C4-2B (cell line): ENCODE measurements around the gene ELAVL1.

Experiments used
- CTCF ChIP-seq: fragments of 450-650 bp; conservative IDR thresholded peaks from 2 replicates; pipeline ENCODE4 v1.5.1; 2017; ENCODE audit warnings: mild to moderate bottlenecking
- ZFX ChIP-seq: fragments of 450-650 bp; IDR thresholded peaks from 2 replicates; pipeline ENCODE4 v1.6.1; 2017

DNA sequence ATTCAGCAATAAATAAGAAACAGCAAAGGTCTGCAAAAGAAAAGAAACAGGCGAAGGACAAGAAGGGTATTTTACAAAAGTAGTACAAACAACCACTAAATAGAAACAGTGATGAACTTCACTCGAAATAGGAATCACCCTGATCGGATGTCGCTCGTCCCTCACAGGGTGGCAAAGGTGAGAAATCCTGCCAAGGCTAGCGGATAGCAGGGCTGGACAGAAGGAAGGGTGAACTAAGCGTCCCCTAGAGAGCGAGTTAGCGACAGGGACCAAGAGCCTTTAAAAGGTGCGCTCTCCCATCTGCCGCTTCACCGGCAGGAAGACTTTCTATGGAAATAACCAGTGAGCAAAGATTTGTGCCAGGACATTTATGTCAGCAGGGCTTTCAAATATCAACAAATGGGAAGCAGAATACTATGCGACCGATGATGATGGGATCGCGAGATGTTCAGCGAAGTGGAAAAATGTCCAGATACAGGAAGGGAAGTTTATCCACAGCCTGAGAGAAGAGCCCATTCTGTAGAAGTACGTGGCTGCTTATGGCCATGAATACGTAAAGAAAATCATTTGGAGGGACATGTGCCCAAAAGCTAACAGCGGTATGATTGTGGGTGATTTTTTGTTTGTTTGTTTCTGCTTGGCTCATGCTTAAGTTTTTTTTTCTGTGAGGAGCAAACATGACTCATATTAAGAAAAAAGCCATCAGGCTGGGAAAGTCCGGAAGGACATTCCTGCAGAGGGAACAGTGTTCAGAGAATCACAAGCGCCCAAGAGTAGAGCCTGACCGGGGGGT is 18.9 kb downstream of the ELAVL1 start:
- TF ChIP-seq CTCF (no peak), ZFX (no peak)
